Neural progenitor cell (in vitro differentiated cells): Measurements from ENCODE around the gene DDAH2. TPM values are rescaled to one million over a fixed set of nuclear protein-coding genes. Genes with fewer than 3 reads are reported as not detected.

Source experiments
- DNase-seq: peaks from one replicate; pipeline ENCODE4 v3.0.0-alpha.2; 2016; ENCODE audit warnings: low spot score
- H2AFZ ChIP-seq: fragments of 200-600 bp; sonication (generic); replicated peaks from 2 replicates; pipeline ENCODE4 v1.6.1; 2016; ENCODE audit warnings: antibody characterized with exemption
- H3F3A ChIP-seq: fragments of 200-600 bp; sonication (generic); 2 replicates; pipeline ENCODE4 v1.6.1; 2016; ENCODE audit warnings: antibody characterized with exemption, low read depth
- H3K27ac ChIP-seq: fragments of 200-600 bp; sonication (generic); 2 replicates; pipeline ENCODE4 v1.5.1; 2016; ENCODE audit warnings: mild to moderate bottlenecking
- H3K27me3 ChIP-seq: fragments of 200-600 bp; sonication (generic); 2 replicates; pipeline ENCODE4 v1.6.1; 2016; ENCODE audit warnings: mild to moderate bottlenecking, moderate library complexity
- H3K36me3 ChIP-seq: fragments of 200-600 bp; sonication (generic); 2 replicates; pipeline ENCODE4 v1.5.1; 2016
- H3K4me1 ChIP-seq: fragments of 200-600 bp; sonication (generic); 2 replicates; pipeline ENCODE4 v1.6.1; 2016; ENCODE audit warnings: mixed run types
- H3K4me2 ChIP-seq: fragments of 200-600 bp; sonication (generic); 2 replicates; pipeline ENCODE4 v1.6.1; 2016
- H3K4me3 ChIP-seq: fragments of 200-600 bp; sonication (generic); 2 replicates; pipeline ENCODE4 v1.5.1; 2016
- H3K79me2 ChIP-seq: fragments of 200-600 bp; sonication (generic); 2 replicates; pipeline ENCODE4 v1.6.1; 2016; ENCODE audit warnings: low read depth
- H3K9ac ChIP-seq: fragments of 200-600 bp; sonication (generic); 2 replicates; pipeline ENCODE4 v1.6.1; 2016
- H3K9me3 ChIP-seq: fragments of 200-600 bp; sonication (generic); 2 replicates; pipeline ENCODE4 v1.5.1; 2016; ENCODE audit warnings: low read depth
- H4K20me1 ChIP-seq: fragments of 200-600 bp; sonication (generic); 2 replicates; pipeline ENCODE4 v1.6.1; 2016; ENCODE audit warnings: low read depth
- H3K27ac Mint-ChIP-seq: 3 replicates; pipeline ENCODE4 v1.8.0; 2021; ENCODE audit warnings: mixed read lengths
- H3K27me3 Mint-ChIP-seq: 2 replicates; pipeline ENCODE4 v1.8.0; 2022; ENCODE audit warnings: low read depth, mild to moderate bottlenecking, inconsistent platforms, moderate library complexity, mixed read lengths; ENCODE audit not compliant: insufficient read depth
- H3K36me3 Mint-ChIP-seq: 3 replicates; pipeline ENCODE4 v1.8.0; 2021; ENCODE audit warnings: mixed read lengths
- H3K4me1 Mint-ChIP-seq: 3 replicates; pipeline ENCODE4 v1.8.0; 2021; ENCODE audit warnings: mixed read lengths
- H3K4me3 Mint-ChIP-seq: 3 replicates; pipeline ENCODE4 v1.8.0; 2021; ENCODE audit warnings: mild to moderate bottlenecking, moderate library complexity, mixed read lengths
- H3K9me3 Mint-ChIP-seq: 3 replicates; pipeline ENCODE4 v1.8.0; 2020; ENCODE audit warnings: mixed read lengths
- CTCF ChIP-seq: fragments of 200-600 bp; sonication (generic); IDR thresholded peaks from 2 replicates; pipeline ENCODE4 v1.5.1; 2017; ENCODE audit warnings: antibody characterized with exemption, mild to moderate bottlenecking
- EZH2 ChIP-seq: fragments of 200-600 bp; sonication (generic); IDR thresholded peaks from 2 replicates; pipeline ENCODE4 v1.6.1; 2017; ENCODE audit warnings: antibody characterized with exemption, mild to moderate bottlenecking, moderate library complexity
- EZH2phosphoT487 ChIP-seq: fragments of 200-600 bp; sonication (generic); IDR thresholded peaks from 2 replicates; pipeline ENCODE4 v1.6.1; 2017; ENCODE audit warnings: antibody characterized with exemption
- total RNA-seq: library from RNA; depleted of rRNA; stranded (reverse); fragments of >200 nt; gene quantifications from 2 replicates; pipeline ENCODE4 v1.2.3, GENCODE V29; 2015; ENCODE audit warnings: low replicate concordance

Gene DDAH2
- total RNA-seq, 1 donor from 2014 or later: 94.3 TPM

GRCh38 chr6:31692886-31693285 lies 36.2 kb downstream of the DDAH2 start:
- Mint-ChIP-seq H3K27ac (no peak overlapping the region), H3K4me1 (peaks cover 2% of the 10 kb centered on the region), H3K4me3 (no peak overlapping the region), H3K9me3 (no peaks in the 10 kb centered on the region), H3K27me3 (no peaks in the 10 kb centered on the region), H3K36me3 (peaks cover 32% of the 10 kb centered on the region)
- H3K4me3 ChIP-seq: no peak overlapping the region
- H3K4me2 ChIP-seq: no peak overlapping the region
- H3K27me3 ChIP-seq: no peaks in the 10 kb centered on the region
- H4K20me1 ChIP-seq: peaks cover 3% of the 10 kb centered on the region
- no peaks in the 10 kb centered on the region for H3K4me1 ChIP-seq
- H3K36me3 ChIP-seq: no peaks in the 10 kb centered on the region
- H3K79me2 ChIP-seq: no peaks in the 10 kb centered on the region
- H3K9me3 ChIP-seq: no peaks in the 10 kb centered on the region
- H3K9ac ChIP-seq: no peak overlapping the region
- H3K27ac ChIP-seq: no peak overlapping the region
- DNase-seq: no peak
- no peaks in the 10 kb centered on the region for H3F3A ChIP-seq
- no peak overlapping the region for H2AFZ ChIP-seq
- TF ChIP-seq EZH2phosphoT487 (no peak), CTCF (no peak), EZH2 (no peak)

GRCh38 chr6:31692353-31692752 lies 36.7 kb downstream of the DDAH2 start:
- Histone ChIP-seq H3F3A (no peaks in the 10 kb centered on the region), H3K4me3 (no peak overlapping the region), H2AFZ (no peak overlapping the region), H3K9ac (no peak overlapping the region), H3K4me2 (no peak overlapping the region), H3K27ac (no peak overlapping the region), H3K79me2 (no peaks in the 10 kb centered on the region), H3K4me1 (no peaks in the 10 kb centered on the region), H4K20me1 (peaks cover 3% of the 10 kb centered on the region), H3K27me3 (no peaks in the 10 kb centered on the region), H3K36me3 (no peaks in the 10 kb centered on the region), H3K9me3 (no peaks in the 10 kb centered on the region)
- Mint-ChIP-seq H3K4me3 (no peak overlapping the region), H3K36me3 (peaks cover 33% of the 10 kb centered on the region), H3K9me3 (no peaks in the 10 kb centered on the region), H3K27me3 (no peaks in the 10 kb centered on the region), H3K27ac (no peak overlapping the region), H3K4me1 (peaks cover 3% of the 10 kb centered on the region)
- TF ChIP-seq CTCF (no peak), EZH2phosphoT487 (no peak), EZH2 (no peak)
- DNase-seq: no peak

- Mint-ChIP-seq H3K27me3 (no peaks in the 10 kb centered on the region), H3K4me1 (peaks cover 3% of the 10 kb centered on the region), H3K27ac (no peak overlapping the region), H3K4me3 (no peak overlapping the region), H3K36me3 (peaks cover 32% of the 10 kb centered on the region), H3K9me3 (no peaks in the 10 kb centered on the region)
- Histone ChIP-seq H3K4me2 (no peak overlapping the region), H3F3A (no peaks in the 10 kb centered on the region), H3K4me3 (no peak overlapping the region), H2AFZ (no peak overlapping the region), H3K4me1 (no peaks in the 10 kb centered on the region), H3K9ac (no peak overlapping the region), H3K27ac (no peak overlapping the region), H4K20me1 (peaks cover 3% of the 10 kb centered on the region), H3K79me2 (no peaks in the 10 kb centered on the region), H3K36me3 (no peaks in the 10 kb centered on the region), H3K9me3 (no peaks in the 10 kb centered on the region), H3K27me3 (no peaks in the 10 kb centered on the region)
- no peak for TF ChIP-seq CTCF
- no peak for TF ChIP-seq EZH2
- TF ChIP-seq EZH2phosphoT487: no peak
- no peak for DNase-seq
Observed at GRCh38 chr6:31691564-31692108, 37.5 kb downstream of the DDAH2 start.
